CMK (cell line): ENCODE measurements around the gene SLC27A3.

Experiments used
- DNase-seq: peaks from one replicate; pipeline ENCODE4 v3.0.0-alpha.2; 2010; ENCODE audit warnings: low read depth

The SLC27A3 gene, protein sequence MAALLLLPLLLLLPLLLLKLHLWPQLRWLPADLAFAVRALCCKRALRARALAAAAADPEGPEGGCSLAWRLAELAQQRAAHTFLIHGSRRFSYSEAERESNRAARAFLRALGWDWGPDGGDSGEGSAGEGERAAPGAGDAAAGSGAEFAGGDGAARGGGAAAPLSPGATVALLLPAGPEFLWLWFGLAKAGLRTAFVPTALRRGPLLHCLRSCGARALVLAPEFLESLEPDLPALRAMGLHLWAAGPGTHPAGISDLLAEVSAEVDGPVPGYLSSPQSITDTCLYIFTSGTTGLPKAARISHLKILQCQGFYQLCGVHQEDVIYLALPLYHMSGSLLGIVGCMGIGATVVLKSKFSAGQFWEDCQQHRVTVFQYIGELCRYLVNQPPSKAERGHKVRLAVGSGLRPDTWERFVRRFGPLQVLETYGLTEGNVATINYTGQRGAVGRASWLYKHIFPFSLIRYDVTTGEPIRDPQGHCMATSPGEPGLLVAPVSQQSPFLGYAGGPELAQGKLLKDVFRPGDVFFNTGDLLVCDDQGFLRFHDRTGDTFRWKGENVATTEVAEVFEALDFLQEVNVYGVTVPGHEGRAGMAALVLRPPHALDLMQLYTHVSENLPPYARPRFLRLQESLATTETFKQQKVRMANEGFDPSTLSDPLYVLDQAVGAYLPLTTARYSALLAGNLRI

DNA sequence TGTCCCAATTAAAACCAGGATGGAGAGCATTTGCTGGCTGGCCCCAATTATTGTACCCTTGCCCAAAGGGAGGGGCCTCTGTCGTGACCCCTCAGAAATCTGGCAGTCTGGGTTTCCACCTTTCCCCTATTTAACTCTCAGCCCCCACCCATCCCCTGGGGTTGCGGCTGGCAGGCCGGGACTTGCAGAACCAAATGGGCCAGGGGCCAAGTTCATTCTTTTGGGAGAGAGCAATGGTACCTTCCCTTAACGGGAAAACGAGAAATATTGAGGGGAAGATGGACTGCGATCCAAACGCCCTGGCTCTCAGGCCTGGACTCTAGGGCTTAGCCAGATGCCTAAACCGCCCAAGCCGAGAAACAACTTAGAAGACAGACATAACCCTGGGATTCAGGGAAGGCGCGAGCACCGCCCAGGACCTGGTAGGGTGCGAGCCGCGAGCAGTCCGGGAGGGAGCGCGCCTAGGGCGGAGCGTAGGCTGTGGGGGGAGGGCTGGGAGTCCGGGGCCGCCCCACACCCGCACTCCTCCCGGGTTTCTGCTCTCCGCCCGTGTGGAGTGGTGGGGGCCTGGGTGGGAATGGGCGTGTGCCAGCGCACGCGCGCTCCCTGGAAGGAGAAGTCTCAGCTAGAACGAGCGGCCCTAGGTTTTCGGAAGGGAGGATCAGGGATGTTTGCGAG, at the start of gene SLC27A3:
SLC27A3 (plus strand) TSS at position 628 of the 678 bp plus-strand sequence. CDS start 91 bp downstream, outside the sequence.
- no peak for DNase-seq

DNA sequence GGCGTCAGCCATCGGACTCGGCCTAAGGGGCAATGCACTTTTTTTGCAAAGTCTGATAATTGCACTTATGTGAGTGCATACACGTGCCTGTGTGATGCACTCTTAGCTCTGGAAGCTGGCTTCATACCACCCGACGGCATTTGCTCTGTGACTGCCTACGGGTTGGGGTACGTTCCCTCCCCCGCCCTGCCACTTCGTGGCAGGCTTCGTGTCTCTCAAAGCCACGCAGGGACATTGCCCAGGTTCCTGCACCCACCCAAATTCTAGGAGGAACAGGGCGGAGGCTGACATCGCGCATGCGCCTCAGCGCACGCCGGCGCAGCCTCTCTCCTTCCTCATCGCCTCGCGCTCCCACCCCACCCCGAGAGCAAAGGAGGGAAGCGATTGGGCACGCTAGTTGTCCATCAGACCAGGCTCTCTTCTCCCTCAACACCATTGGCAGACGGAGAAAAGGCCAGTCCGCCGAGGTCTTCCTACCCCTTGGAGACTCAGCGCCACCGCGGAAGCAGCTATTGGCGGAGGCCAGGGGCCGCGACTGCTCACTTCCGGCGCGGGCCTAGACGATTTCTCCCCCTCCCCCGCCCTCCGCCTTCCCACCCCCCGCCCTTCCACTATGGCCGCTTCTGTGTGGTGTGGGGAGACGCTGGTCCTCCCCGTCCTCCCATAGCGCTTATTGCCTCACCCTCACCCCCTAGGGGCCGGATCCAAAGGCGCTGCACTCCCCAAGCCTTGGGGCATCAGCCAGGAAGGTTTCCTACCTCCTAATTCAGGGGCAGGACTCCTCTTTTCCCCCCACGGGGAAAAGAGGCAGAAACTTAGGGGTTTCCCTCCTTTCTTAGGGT, 47.5 kb upstream of the SLC27A3 start, which contains the start of gene INTS3:
INTS3 (plus strand) TSS at position 588 of the 842 bp plus-strand sequence. CDS start 585 bp downstream, outside the sequence.
- peak; percentile 100 for DNase-seq

DNA sequence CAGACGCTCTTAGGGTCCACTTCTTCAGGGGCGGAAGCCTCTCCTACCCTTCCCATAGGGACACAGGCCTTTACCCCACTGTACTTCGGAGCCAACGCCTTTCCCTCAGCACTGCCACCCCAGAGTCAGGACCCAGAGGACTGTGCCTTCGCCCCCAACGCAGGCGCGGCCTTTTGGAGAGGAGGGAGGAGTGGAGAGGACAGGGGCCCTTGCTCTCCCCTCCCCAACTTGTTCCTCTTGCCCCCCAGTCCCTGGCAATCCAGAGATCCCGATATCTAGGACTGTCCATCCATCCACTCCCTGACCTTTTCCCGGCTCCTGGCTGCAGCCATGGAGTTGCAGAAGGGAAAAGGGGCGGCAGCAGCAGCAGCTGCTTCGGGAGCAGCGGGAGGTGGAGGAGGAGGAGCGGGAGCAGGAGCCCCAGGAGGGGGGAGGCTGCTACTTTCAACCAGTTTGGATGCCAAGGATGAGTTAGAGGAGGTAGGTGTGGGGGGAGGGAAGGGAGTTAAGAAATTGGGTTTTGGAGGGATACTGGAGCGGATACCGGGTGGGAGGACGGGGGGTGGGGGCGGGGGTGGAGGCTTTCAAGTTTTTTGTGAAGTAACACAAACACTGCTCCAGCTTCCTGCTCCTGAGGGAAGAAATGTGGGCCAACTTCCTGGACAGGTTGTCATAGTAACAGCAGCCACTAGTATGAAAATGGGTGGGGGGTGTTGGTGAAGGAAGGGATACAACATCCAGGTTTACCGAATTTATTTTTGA, 46.7 kb upstream of the SLC27A3 start:
- no peak for DNase-seq

DNA sequence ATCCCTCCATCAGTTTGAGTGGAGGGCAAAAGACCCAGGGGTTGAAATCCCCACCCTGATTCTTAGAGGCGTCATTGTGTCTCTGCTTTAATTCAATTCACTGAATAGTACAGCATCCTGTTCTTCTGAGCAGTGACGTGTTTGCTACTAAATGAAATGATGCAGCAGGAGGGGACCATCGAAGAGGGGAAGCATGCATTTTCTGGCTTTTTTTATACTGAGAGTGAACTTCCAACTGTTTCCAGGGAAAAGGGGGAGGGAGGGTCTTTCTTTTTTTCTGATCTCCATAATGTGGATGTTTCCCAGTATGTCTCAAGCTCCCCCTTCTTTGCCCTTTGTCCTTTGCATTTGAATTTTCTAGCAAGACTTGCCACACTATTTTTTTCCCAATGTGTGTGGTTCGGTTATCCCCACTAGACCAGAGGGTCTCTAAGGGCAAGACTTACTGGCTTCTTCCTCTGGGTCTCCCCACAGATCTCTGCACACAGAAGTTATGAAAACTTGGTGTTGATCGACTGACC, 44.7 kb upstream of the SLC27A3 start:
- no peak for DNase-seq

DNA sequence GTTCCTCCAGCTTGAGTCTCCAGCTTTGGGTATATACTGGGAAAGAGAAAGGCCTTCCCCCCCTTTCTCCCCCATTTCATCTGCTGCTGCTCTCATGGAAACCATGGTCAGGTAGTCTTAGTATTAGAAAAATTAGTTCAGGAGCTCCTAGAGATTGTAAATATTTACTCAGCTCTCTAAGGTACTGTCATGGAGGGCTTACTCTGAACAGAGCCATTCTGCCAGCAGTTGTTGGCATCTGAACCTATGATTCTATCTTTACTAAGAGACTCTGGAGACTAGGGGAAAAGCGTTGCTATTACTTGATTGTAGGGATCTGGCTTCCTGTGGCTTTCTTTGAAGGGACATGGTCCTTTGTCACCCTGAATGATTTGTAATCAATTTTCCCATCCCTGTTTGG, 41.2 kb upstream of the SLC27A3 start:
- DNase-seq = no peak

DNA sequence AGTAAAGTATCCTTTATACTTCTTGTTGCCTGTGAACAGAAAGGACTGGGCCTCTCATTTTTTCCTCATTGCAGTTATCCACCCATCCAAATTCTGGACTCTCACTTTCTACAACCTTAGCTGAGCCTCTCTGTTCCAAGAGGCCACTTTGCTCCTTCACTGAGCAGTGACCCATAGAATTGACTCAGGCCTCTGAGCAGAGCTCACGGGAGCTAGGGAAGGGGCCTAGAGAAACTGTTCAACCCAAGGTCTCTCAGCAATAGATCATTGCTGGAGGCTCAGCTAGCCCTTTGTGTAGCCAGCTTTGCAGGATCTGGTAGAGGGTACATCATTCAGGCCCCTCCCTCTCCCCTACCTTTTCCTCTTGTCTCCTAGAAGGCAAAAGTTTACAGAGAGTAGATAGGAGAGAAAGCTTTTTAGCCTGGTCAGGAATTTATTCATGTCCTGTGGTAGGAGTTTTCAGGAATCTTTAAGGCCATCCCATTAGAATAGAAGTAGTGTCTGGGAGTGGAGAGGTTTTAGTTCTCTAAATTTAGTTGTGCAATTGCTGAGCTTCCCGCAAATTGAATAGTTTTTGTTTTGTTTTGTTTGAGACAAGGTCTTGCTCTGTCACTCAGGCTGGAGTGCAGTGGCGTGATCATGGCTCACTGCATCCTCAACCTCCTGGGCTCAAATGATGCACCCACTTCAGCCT, 40.7 kb upstream of the SLC27A3 start:
- no peak for DNase-seq

DNA sequence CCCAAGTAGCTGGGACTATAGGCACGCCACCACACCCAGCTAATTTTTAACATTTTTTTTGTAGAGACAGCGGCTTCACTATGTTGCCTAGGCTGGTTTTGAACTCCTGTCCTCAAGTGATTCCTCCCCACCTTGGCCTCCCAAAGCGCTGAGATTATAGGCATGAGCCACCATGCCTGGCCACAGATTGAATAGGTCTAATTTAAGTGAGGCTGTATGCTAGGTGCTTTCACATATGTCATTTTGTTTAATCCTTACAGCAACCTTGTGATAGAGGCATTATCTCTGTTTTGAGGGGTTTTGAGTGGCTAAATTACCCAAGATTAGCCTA, 40.2 kb upstream of the SLC27A3 start:
- DNase-seq = no peak

DNA sequence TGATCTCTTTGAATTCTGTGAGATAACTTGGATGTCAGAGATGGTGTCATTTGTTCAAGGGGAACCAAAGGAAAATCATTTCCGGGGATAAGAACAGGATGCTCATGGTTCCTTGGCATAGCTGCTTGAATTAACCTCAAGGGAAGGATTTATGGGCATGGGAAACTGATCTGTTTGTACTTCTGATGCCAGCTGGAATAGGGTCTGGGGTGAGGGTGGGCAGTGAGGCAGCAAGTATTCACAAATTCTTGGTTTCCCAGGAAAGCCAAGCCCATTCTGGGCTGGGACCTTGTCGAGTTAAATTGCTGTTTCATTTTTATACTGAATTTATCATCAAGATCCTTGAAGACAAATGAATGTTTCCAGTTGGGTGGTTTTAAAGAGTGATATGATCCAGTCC, 33.2 kb upstream of the SLC27A3 start:
- DNase-seq = no peak

DNA sequence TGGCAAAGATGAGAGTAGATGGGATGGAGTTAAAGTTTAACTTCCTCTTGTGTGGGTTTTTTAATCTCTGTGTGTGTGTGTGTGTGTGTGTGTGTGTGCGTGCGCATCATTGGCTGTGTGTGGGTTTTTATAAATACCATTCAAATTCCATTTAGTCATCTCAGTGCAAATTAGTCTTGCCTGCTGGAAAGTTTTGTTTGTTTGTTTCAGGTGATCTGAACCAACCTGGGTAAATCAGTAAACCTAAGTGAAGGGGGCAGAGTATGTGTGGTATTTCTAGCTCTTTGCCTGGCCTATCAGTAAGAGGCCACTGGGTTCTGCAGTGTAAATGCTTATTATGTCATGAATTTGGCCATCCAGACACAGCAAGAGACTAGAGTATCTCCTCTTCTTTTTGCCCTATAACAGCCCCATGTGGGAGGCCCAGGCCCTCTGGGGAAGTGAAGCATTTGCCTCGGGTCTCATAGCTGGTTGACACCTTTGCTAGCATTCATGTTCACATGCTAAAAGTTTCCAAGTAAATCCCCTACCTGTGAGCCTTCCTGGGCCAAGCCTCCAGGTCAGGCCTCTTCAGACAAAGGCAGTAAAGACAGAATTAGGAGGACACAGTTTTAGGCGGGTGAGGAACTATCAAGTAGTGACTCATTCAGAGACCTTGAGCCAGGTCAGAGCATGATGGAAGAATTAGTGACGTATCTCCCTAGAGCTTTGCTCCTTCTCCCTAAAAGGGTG, 32.6 kb upstream of the SLC27A3 start:
- DNase-seq = no peak

DNA sequence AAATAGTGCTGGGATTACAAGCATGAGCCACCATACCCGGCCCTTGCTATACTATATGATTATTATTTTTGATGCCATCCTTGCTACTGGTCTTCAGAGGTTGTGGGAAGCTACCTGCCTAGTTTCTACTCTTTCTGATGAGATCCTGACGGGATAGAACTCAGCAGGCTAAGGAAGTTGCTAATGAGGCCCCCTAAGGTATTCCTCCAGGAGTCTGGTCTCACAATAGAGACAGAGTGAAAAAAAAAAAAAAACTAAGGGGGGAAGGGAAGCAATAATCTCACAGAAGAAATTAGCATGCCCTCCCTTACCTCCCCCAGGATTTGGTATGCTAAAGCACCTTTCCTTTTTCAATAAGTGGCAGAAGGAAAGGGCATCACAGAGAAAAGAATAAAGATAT, 29.8 kb upstream of the SLC27A3 start:
- no peak for DNase-seq

DNA sequence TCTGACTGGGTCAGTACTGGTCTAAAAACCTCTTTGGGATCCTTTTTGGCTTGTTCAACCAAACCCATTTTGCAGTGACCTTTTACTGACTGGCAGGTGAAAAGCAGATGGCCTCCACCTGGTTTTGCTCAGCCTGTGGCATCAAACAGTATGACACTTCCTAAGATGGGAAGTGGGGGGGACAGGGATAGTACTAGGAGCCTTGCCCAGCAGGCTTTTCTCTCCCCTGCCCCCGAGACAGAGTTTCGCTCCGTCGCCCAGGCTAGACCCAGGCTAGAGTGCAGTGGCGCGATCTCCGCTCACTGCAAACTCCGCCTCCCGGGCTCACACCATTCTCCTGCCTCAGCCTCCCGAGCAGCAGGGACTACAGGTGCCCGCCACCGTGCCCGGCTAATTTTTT, 29.0 kb upstream of the SLC27A3 start:
- no peak for DNase-seq

DNA sequence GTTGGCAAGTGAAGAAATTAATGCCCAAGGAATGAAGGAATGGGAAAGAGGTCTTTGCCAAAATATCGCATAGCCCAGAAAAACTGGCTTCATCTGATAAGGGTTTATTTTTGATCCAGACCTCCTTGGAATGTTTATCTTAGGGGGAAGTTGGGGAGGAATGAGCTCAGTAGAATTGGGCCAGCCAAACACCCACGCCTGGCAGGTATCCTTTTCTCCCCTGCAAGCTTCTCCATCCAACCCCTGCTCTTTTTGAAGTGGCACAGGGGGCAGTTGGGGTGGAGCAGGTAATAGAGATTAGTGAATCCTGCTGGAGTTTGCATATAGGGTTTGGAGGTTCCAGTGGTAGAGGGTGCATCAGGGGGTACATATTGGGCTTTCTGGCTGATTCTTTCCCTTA, 26.3 kb upstream of the SLC27A3 start:
- no peak for DNase-seq

DNA sequence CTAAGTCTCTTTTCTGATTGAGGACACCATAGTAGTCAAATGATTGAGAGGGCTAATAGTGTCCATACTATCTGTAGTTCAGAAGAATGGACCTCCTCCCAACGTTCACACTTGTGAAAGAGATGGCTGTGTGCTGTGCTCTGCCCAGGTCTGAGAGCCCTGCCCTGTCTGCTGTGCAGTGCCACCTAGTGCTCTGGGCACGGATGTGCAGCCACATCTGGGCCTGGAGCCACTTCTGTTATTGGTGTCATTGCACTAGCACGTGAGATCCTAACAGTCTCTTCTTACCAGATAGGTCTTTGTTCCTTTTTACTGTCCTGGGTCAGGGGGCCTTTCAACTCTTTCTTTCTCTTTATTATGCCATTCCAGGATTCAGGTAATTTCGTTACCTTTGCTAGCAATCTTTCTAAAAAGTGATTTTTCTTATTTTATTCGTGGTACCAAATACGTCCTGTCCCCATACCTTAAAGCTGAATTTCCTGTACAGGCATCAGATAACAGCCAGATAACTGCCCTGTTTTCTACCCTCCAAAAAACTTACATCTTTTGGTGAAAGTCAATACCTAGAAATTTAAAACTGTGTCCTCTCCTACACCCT, 25.7 kb upstream of the SLC27A3 start:
- DNase-seq = no peak

DNA sequence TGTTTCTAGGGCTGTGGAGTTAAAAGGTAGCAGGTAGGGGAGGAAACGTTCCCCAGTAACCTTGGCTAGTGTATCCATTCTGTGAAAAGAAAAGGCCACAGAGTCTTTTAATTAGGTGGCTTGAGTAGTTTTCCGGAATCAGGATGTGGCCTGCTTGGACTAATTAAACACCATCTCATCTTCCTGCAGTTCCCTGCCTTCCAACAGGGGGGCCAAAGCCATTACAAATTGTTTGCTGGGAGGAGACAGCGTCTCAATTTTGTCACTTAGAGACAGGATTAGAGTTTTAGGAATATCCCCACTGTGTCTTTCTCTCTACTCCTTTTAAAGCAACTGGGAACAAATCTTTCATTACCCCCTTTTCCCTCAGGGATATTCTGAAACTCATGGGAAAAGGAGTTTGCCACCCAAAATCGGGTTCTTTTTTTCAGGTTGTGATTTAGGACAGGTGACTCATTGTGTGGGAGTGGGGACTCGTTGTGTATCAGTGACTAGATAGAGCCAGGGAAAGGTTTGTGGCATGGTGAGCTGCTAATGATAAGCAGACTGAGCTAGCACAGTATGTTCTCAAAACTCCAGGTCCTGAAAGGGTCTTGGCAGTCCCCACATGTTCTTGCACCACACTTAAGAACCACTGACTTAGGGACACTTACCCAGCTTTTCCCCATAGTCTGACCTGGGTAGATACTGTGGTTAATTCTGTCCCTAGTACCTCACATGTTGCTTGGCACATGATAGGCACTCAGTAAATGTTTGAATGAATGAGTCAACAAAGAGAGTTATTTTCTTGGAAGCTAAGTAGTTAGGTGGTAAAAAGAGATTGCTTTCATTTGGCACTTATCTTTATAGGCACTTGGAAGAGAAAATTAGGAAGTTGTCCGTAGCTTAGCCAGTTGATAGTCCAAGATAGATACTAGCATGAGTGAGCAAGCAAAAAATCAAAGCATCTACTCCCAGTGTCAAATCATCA, 24.9 kb upstream of the SLC27A3 start:
- no peak for DNase-seq

DNA sequence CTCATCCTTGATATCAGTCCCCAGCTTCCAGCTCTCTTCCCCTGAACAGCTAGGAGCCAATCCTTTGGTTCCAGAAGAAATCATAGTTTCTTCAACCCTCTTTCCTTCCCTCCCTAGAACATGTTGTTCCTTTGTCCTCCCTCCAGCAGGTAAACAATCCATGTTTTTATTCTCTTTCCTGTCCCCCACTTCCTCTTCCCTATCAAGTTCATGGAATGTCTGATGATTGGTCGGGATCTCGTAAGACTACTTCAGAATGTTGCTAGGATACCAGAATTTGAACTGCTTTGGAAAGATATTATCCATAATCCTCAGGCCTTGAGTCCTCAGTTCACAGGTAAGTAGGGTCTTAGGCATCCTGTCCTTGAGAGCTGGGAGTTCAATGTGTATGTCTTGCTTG, 23.1 kb upstream of the SLC27A3 start:
- DNase-seq = no peak

DNA sequence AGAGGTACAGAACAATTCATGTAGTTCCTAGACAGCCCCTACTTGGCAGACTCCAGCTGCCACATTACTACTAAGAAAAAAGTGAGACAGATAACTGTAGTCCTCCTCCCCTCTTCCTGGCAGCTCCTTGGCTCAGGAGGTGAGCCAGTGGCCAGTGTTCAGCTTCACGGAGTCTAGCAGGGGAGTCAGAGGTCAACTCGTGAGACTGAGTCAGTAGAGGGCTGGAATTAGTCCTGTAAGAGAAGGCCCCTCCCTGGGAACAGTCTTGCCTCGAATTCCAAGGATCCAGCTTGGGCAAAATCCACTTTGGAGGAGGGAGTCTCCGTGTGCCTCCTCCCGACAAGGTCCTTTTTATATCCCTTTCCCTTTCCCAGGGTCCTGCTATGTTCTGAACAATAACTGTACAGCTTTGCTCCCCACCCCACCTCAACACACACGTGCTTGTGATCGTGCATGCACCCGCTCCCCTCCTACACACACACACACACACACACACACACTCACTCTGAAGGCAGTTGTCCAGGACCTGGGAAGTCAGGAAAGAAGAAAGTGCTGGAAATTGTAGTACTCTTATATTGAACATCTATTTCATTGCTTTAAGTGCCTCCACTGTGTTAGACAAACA, 22.5 kb upstream of the SLC27A3 start:
- no peak for DNase-seq

DNA sequence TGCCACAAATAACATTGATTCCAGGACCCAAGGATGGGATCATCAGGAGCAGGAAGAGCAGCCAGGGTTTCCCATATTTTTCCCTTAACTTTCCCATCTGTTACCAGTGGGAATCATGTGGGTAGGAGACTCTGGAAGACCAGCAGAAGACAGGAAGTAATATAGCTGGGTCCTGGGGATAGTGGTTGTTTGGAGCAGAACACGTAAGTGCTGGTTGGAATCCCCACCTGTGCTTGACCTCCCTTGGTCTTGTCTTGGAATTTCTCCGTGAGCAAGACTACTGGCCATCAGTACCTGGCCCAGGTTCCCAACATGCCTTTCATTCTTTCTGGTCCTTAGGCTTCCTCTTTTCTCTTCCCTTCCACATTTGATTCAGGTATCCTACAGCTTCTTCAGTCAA, 20.9 kb upstream of the SLC27A3 start:
- no peak for DNase-seq

DNA sequence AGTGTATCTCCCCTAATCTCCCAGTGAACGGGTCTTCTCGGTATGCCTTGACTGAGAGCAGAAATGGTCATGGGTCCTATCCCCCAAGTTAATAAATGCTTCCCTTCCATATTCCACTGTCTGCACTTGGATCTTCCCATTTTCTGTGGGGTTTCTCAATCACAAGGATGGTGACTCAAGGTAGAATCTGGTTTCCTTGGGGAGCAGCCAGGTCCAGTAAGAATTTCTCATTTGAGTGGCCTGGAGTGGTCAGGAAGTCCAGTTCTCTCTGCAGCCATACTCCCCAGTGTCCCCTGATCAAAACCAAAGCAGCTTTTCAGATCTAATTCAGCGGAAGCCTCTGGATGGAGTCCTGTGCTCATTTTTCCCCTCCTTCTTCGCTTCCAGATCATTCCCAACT, 14.8 kb upstream of the SLC27A3 start:
- no peak for DNase-seq
